Measurements from ENCODE around the gene YEATS2. TPM values are rescaled to one million over a fixed set of nuclear protein-coding genes. Genes with fewer than 3 reads are reported as not detected.

YEATS2 gene
- total RNA-seq, 6 experiments from 2014 or later: 3.8 to 12.1 (median 7.3) TPM

DNA sequence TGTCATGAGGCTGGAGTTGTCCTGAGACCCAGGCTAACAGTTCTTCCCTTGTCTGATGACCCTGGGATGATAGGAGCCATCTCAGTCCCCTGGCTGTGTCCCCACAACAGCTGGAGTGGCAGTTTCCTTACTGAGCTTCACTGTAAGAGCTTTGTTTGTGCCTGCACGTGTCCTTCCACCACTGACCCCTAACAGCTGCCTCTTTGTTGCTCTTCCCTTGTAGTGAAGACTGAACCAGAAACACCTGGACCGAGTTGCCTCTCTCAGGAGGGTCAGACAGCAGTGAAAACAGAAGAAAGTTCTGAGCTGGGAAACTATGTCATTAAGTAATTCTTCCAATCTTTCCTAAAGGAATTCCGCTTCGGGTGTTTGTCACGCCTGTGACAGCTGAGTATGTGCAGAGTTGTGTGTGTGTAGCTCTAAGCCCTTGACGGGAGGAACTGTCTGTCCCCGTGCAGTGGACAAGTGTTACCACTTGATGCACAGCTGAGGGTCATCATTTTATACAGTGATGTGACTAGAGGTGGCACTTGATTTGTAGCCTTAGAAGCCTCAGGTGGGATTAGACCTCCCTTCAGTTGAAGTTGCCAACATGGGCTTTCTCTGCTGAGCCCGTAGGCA lies 102.8 kb downstream of the YEATS2 start:
- Histone ChIP-seq H3K4me1 (no peaks in the 10 kb centered on the region), H3K9me3 (no peaks in the 10 kb centered on the region), H3K27me3 (no peaks in the 10 kb centered on the region), H3K36me3 (peaks cover 4 to 45% (median 17%) of the 10 kb centered on the region in 4 donors), H3K4me3 (no peak overlapping the region), H3K27ac (no peak overlapping the region)
- no peak for ATAC-seq
- 96% methylated on average over 4 of the region's 8 CpGs for WGBS (ENCODE audit: insufficient coverage, low coverage, low lambda C conversion rate, missing lambda C conversion rate)
- TF ChIP-seq, protein P1, sequence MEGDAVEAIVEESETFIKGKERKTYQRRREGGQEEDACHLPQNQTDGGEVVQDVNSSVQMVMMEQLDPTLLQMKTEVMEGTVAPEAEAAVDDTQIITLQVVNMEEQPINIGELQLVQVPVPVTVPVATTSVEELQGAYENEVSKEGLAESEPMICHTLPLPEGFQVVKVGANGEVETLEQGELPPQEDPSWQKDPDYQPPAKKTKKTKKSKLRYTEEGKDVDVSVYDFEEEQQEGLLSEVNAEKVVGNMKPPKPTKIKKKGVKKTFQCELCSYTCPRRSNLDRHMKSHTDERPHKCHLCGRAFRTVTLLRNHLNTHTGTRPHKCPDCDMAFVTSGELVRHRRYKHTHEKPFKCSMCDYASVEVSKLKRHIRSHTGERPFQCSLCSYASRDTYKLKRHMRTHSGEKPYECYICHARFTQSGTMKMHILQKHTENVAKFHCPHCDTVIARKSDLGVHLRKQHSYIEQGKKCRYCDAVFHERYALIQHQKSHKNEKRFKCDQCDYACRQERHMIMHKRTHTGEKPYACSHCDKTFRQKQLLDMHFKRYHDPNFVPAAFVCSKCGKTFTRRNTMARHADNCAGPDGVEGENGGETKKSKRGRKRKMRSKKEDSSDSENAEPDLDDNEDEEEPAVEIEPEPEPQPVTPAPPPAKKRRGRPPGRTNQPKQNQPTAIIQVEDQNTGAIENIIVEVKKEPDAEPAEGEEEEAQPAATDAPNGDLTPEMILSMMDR (IDR thresholded peaks at IDR 0.05): no peak
- TF ChIP-seq POLR2A (IDR thresholded peaks at IDR 0.05): no peak
- intact Hi-C loops (cut with DNase I): no loop called here
- DNase-seq: no peak

DNA sequence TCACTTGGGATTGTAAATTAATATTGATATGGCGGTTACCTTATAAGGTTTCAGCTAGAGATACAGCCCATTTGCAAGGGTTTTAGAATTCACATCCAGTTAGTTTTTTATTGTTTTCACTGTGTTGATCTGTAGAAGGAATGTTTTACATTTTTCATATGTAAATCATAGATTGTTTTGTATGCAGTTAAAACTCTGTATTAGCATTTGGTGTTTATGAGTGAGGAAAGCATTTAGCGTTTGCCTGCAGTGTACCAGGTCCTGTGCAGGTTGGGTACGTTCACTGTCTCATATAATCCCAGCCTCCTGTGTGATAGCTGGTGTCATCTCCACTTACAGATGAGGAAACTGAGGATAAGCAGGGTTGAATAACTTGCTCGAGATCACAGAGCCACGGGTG lies 104.0 kb downstream of the YEATS2 start:
- intact Hi-C loops (cut with DNase I): no loop called here
- Histone ChIP-seq H3K4me3 (no peak overlapping the region), H3K9me3 (no peaks in the 10 kb centered on the region), H3K27me3 (no peaks in the 10 kb centered on the region), H3K36me3 (peaks cover 4 to 51% (median 17%) of the 10 kb centered on the region in 4 donors), H3K4me1 (no peaks in the 10 kb centered on the region), H3K27ac (no peak overlapping the region)
- TF ChIP-seq, protein P1 (IDR thresholded peaks at IDR 0.05): no peak
- TF ChIP-seq POLR2A (IDR thresholded peaks at IDR 0.05): no peak
- 83% methylated on average over 3 of the region's 5 CpGs for WGBS (ENCODE audit: insufficient coverage, low coverage, low lambda C conversion rate, missing lambda C conversion rate)
- DNase-seq (no peak), ATAC-seq (no peak)

DNA sequence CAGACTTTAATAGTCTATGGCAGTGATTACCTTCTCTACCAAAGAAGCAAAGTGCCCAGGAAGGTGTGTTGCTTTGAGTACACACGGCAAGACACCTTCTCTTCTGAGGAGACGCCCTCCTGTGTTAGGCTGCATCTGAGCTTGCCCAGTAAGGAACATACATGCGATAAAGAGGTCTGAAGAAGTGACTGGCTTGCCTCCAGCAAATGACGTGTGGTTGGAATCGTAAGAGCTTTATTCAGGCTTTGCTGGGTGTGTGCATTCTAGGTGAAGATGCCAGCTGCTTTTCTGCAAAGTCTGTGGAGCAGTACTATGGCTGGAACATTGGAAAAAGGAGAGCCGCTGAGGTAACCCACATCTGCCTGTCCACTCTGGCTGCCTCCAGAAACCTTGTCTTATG lies 105.4 kb downstream of the YEATS2 start:
- intact Hi-C loops (cut with DNase I): no loop called here
- ATAC-seq (no peak), DNase-seq (no peak)

DNA sequence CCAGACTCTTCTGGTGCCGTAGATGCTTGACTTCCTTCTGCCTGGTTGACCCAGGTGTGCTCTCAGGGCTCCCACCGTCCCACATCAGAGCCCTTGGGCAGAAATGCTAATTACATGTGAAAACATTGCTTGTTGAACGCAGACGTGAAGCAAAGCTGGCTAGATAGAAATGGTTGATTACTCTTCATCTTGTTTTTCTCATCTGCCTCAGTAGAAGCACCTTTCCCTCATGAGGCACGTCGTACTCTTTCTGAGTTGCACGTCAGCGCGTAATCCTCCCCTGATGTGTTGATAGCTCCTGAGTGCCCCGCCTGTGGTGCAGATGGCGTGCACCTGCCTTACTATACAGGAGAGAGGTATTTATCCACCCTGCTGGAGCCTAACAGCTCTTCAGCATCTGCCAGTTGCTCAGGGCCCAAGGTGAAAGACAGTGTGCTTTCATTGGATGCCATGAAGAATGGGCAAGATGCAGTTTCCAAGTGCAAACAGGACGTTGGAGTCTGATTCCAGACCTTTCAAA lies 109.7 kb downstream of the YEATS2 start:
- H3K9me3 ChIP-seq: no peaks in the 10 kb centered on the region
- H3K4me1 ChIP-seq: no peaks in the 10 kb centered on the region
- H3K27ac ChIP-seq: no peak overlapping the region
- H3K27me3 ChIP-seq: no peaks in the 10 kb centered on the region
- 83% methylated on average over 5 of the region's 12 CpGs for whole genome bisulfite sequencing (ENCODE audit: insufficient coverage, low coverage, low lambda C conversion rate, missing lambda C conversion rate)
- no peak for TF ChIP-seq POLR2A (IDR thresholded peaks at IDR 0.05)
- TF ChIP-seq, protein P1 (IDR thresholded peaks at IDR 0.05): no peak
- intact Hi-C loops (cut with DNase I): no loop called here
- DNase-seq (no peak), ATAC-seq (no peak)
- peaks cover 0 to 47% (median 4%) of the 10 kb centered on the region in 4 donors for H3K36me3 ChIP-seq
- no peak overlapping the region for H3K4me3 ChIP-seq

More for the DNA sequence above, 105.4 kb downstream of the YEATS2 start:
- no peaks in the 10 kb centered on the region for H3K4me1 ChIP-seq
- H3K9me3 ChIP-seq: no peaks in the 10 kb centered on the region
- no peak for TF ChIP-seq POLR2A (IDR thresholded peaks at IDR 0.05)
- TF ChIP-seq, protein P1 (IDR thresholded peaks at IDR 0.05): no peak
- no peak overlapping the region for H3K27ac ChIP-seq
- H3K4me3 ChIP-seq: no peak overlapping the region
- H3K27me3 ChIP-seq: no peaks in the 10 kb centered on the region
- peaks cover 4 to 58% (median 16%) of the 10 kb centered on the region in 4 donors for H3K36me3 ChIP-seq
- 100% methylated on average over 1 of the region's 6 CpGs for WGBS (ENCODE audit: insufficient coverage, low coverage, low lambda C conversion rate, missing lambda C conversion rate)

All from right lobe of liver (tissue), 6 donors.